GM21723 (cell line): ENCODE results near the gene SYS1.

Source experiments
- ATAC-seq: cut with Tn5 transposase; IDR thresholded peaks from one replicate; pipeline ENCODE4 v1.9.1; 2021; ENCODE audit warnings: mild to moderate bottlenecking, moderate library complexity; ENCODE audit not compliant: unreplicated experiment

Gene SYS1

DNA sequence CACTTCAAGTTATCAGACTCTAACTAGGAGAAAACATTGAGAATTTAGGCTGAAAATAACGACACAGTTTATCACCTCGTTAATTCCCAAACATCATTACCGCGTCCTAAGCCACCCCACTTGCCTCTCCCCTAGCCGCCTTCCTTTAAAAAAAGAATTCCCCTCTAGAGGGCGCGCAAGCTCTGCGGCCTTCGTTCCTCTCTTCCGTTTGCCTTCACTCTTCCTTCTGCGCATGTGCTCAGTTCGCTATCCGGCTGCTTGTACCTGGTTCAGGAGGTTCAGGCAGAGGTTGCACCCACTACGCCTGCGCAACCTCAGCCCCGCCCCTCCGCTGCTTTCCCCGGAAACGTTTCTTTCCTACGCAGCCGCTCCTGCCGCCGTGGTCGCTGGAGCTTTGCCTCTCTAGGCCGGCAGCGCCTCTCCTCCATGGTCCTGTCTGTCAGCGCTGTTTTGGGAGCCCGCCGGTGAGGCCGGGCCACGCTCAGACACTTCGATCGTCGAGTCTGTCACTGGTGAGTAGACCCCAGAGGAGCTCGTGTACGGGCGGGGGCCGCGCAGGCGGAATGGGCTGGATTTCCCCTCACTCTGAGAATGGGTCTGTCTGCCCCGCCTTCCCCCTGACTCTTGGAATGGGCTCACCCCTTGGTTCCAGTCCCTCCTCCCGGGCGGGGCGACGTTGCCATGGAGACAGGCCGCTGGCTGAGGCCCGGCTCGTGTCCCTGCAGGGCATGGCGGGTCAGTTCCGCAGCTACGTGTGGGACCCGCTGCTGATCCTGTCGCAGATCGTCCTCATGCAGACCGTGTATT is at the start of gene SYS1:
SYS1 (plus strand) TSS at position 353 of the 807 bp plus-strand sequence; CDS start at position 729, 376 bp downstream.
- ATAC-seq = peak; percentile 79

DNA sequence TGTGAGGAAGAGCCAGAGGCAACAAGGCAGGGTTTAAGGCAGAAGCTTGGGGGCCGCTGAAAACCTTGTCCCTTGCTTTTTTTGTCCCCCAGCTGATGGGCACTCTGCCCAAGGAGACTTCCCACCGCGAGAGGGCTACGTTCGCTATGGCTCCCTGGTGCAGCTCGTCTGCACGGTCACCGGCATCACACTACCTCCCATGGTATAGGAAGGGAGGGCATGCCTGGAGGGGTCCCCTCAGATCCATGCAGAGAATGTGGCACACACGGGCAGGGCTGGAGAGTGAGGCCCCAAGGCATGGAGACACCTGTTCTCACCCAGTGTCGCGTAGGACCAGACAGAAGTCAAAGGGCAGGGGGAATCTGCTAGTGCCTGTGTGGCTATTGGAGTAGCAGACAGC is 49.0 kb upstream of the SYS1 start:
- no peak for ATAC-seq

GRCh38 chr20:45315672-45316071 is 47.3 kb upstream of the SYS1 start:
- no peak for ATAC-seq

- no peak for ATAC-seq
These were observed 46.5 kb upstream of the SYS1 start for GRCh38 chr20:45316150-45317080.

DNA sequence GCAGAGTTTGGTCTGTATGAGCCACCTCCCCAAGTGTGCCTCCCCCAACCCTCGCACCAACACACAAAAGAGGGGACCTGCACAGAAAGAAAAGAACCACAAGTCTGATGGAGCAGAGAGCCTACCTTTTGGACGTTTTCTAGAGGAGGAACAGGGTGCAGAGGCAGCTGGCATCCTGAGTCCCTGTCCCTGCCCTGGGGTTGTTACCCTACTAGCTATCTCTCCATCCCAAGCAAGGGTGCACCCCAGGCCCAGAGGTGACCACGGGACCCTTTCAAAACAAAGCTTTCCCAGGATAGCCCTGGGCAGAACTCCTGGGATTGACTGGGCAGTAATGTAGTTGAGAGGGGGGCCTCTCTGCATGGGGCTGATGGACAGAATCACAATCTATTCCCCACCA is 45.1 kb upstream of the SYS1 start:
- ATAC-seq = no peak

DNA sequence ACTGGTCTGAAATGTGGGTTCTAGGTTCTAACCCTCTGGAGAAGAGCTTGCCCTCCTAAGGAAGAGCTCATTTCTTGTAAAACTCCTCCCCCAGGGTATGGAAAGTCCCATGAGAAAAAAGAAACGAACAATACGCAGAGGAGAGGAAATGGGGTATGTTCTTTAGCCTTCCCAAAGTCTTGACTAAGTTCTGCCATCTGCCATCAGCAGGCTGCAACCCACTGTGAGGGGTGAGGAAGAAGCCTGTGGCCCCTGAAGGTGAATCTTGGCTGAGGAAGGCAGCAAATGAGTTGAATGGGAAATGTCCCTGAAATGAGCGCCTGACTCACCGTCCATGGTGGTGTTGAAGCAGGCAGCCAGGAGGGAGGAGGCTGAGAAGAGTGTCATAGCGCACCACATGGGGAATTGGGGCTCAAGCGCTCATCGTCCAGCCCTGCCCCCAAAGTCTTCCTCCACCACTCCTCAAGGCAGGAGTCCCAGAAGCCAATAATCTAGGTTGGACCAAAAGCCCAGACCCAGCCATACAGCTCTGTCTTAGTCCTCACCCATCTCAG is 44.5 kb upstream of the SYS1 start:
- no peak for ATAC-seq

DNA sequence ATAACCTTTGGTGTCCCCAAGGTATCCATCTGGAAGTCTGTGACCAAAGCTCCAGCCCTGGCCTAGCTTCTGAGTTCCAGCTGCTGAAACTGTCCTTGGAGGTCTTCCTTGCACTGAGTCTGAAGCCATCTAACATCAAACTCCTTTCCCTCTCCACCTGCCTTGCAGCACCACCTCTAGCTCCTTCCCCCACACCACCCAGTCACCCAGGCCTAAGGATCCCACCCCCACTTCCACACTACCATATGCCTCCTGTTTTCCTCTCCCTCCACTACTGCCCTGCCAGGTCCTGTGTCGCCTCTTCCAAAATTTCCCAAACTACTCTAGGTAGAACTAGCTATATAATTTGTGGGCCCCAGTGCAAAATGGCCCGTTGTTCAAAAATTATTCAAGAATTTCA is 44.0 kb upstream of the SYS1 start:
- ATAC-seq = no peak

GRCh38 chr20:45320948-45321595 is 41.9 kb upstream of the SYS1 start:
- ATAC-seq = no peak

DNA sequence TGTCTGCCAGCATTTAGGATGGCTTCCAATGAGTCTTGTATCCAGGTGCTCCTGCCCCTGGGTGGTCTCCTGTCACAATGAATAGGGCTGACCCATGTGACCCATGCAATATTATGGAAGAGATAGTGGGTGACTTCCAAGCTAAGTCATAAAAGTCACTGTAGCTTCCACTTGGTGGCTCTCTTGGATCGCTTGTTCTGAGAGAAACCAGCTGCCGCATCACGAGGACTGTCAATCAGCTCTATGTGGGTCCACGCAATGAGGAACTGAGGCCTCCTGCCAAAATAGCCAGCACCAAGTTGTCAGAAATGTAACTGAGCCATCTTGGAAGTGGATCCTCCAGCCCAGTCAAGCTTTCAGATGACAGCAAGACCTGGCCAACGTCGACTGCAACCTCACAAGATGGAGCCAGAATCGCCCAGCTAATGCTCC is 40.0 kb upstream of the SYS1 start:
- ATAC-seq = no peak

DNA sequence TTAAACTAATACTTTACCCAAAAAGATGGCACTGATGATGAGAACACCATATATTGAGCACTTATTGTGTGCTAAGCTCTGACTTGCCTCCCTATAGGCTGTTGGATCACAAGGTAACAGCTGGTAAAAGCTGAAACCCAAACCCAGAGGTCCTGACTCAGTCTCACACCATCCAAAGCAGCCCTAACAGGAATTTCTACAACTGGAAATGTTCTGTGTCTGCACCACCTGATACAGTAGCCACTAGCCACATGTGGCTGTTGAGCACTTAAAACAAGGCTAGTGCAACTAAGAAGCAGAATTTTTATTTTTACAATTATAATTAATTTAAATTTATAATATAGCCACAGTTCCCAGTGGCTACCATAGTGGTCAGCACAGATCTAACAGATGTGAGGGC is 39.2 kb upstream of the SYS1 start:
- no peak for ATAC-seq

GRCh38 chr20:45325371-45325770 is 37.6 kb upstream of the SYS1 start:
- no peak for ATAC-seq

DNA sequence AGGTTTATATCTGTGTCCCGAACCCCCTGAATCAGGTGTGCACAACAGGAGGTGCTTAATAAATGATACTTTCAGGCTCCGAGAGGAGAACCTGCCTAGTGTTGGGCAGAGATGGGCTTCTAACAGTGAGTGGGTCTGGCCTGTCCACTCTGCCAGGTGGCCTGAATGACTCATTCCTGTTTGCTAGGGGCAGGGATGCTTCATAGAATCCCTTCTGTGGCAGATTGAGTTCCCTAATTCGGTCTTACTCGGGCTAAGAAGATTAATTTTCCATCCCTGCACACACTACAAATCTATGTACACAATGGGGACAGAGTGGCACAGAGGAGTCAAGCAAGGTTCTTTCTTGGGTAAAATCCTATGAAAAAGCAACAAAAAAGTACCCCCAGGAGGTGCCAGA is 34.5 kb upstream of the SYS1 start:
- ATAC-seq = no peak

DNA sequence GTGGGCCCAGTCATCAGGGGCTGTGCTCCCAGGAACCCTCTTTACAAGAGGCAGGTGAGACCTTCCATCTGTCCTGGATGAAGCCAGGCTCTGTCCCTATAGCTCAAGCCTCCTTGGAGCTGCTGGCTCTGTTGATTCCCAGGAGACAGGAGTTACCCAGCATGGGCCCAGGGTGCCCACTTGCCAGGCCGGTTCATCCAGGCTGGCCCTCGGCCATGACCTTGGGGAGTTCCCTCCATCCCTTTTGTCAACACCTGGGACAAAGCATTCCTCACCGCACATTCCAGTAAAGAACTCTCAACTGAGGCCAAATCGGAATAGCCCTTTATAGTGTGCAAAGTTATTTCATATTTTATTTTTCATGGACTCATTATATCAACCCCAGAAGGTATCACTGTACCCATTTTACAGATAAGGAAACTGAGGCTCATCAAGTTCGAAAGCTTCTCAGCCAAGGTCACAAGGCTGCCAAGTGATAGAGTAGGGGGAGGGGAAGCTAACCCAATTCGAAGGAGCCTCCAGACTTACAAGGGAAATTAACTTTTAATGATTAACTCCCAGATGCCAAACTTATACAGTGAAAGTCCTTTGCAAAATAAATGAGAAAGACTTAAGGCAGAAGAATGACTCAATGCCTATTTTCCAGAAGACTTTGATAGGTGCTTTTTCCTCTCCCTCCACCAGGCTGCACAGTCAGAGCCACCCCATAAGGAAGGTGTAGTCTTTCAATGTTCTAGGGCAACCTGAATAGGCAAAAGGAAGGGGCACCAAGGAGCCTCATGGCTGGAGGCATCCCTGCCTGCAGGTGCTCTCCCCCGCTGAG is 33.2 kb upstream of the SYS1 start:
- ATAC-seq = no peak

DNA sequence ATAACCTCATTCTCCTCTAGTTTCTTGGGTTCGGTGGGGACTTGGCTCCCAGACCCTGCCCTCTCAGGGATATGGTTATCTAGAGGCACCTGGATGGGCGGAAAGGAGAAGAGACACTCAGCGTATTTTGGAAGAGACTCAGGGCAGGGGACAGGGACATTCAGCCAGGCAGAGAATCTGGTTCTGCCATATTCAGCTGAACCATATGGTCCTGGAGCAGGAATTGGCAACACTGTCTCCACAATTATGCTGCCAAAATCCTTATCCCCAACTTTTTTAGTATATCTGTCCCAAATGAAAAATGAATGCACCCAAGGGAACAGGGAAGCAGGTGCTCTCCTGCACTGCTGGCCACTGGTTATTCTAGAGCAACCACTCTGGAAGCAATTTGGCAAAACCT is 32.5 kb upstream of the SYS1 start:
- ATAC-seq = no peak

GRCh38 chr20:45336530-45337366 is 26.2 kb upstream of the SYS1 start:
- ATAC-seq = no peak

DNA sequence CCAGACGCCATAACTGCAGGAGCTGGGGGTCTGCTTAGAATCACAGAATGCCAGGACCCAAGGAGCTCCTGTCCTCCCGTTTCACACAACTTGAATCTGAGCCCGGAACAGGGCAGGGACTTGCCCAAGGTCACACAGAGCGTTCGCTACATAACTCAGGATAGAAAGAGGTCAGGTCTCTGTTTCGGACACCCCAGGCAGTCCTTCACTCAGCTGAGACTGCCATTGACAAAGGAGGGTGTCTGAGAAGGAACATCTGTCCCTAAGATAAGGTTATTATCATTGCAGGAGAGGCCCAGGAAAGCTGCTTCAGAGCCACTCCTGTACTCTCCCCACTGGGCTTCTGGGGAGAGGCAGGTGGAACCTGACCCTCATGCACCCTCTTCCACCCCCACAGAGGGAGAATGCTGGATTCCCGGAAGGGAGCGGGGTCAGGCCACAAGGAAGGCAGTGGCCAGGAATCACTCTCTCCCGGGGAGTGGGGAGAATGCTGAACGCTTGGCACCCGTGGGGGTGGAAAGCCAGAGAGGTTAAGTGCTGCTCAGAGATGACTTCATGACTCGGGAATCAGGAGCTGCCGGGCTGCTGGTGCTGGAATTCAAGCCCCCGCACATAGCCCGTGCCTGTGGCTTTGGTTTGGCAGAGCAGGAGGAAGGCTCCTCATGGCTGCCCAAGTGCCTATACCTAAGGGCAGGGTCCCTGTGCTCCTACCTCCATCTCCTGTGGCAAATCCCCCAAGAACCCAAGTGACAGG is 25.4 kb upstream of the SYS1 start:
- no peak for ATAC-seq

- no peak for ATAC-seq
These were observed 24.6 kb upstream of the SYS1 start for GRCh38 chr20:45338121-45339030.

GRCh38 chr20:45339084-45339483 is 23.9 kb upstream of the SYS1 start:
- ATAC-seq = no peak
